ENCODE measurements around the gene ABLIM1. TPM values are rescaled to one million over a fixed set of nuclear protein-coding genes. Genes with fewer than 3 reads are reported as not detected.
A peak's percentile ranks its signal among the peaks of the same experiment; 100 is the strongest.

Gene ABLIM1
- total RNA-seq, 1 experiment from 2014 or later, result 274 TPM

DNA sequence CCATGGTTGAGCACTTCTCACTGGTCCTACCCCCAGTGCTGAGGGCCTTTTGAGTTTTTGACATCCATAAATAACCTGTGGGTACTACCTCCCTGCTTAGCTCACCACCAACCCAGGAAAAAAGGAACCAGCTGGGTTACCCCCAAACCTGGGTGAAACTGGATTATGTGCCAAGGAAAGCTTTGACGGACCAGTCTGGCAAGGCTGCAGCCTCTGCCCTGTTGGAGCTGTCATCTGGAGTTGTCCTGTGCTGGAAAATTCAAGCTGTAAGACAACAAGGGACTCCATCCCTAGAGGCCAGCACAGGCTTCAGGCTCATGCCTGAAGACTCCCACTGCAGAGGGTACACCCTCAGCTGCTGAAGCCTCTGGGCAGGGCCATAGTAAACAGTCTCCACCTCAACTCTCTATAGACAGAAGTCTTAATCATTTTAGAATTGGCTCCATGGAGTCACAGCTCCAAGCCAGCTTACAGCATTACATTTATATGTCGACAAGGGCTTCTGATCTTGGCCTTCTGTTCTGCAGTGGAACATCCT is 138.2 kb downstream of the ABLIM1 start:
- TF ChIP-seq TCF7L2 (IDR thresholded peaks at IDR 0.05; ENCODE audit: low read depth, low read length), result no peak
- TF ChIP-seq, protein P1, sequence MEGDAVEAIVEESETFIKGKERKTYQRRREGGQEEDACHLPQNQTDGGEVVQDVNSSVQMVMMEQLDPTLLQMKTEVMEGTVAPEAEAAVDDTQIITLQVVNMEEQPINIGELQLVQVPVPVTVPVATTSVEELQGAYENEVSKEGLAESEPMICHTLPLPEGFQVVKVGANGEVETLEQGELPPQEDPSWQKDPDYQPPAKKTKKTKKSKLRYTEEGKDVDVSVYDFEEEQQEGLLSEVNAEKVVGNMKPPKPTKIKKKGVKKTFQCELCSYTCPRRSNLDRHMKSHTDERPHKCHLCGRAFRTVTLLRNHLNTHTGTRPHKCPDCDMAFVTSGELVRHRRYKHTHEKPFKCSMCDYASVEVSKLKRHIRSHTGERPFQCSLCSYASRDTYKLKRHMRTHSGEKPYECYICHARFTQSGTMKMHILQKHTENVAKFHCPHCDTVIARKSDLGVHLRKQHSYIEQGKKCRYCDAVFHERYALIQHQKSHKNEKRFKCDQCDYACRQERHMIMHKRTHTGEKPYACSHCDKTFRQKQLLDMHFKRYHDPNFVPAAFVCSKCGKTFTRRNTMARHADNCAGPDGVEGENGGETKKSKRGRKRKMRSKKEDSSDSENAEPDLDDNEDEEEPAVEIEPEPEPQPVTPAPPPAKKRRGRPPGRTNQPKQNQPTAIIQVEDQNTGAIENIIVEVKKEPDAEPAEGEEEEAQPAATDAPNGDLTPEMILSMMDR (IDR thresholded peaks at IDR 0.05), result no peak
- peak; percentile 26; the same call in 1 of the 2 replicates for TF ChIP-seq POLR2AphosphoS5 (IDR thresholded peaks at IDR 0.05; ENCODE audit: low read depth, low read length)
- Histone ChIP-seq H3K4me1 (ENCODE audit: control insufficient read depth, insufficient read depth, low read length) (peaks cover 56% of the 10 kb centered on the region), H3K4me3 (ENCODE audit: low read depth in 2 of 2, low read length in 2 of 2) (no peak overlapping the region), H3K27me3 (ENCODE audit: control insufficient read depth, insufficient read depth, low read length) (no peaks in the 10 kb centered on the region), H3K9me3 (ENCODE audit: control insufficient read depth, insufficient read depth, low read depth, low read length) (no peaks in the 10 kb centered on the region), H3K27ac (ENCODE audit: low read length) (no peak overlapping the region), H3K36me3 (ENCODE audit: control insufficient read depth, insufficient read depth, low read length) (0 out of 2 replicates have a peak, but pooled peaks cover 2% of the 10 kb centered on the region)
- ATAC-seq, result peak; percentile 30
- BruUV-seq (replicated peaks), result no TSS peak
- in situ Hi-C loops (cut with HindIII; ENCODE audit: low pct_unique_long_range_greater_than_20kb, low sequenced_read_pairs), result no loop called here
- no peak for DNase-seq (ENCODE audit: low read depth, low spot score)
- intact Hi-C loops (cut with micrococcal nuclease; ENCODE audit: unreplicated experiment), result no loop called here
- POLR2A ChIA-PET, result no interaction called here
- CTCF ChIA-PET, result no interaction called here

DNA sequence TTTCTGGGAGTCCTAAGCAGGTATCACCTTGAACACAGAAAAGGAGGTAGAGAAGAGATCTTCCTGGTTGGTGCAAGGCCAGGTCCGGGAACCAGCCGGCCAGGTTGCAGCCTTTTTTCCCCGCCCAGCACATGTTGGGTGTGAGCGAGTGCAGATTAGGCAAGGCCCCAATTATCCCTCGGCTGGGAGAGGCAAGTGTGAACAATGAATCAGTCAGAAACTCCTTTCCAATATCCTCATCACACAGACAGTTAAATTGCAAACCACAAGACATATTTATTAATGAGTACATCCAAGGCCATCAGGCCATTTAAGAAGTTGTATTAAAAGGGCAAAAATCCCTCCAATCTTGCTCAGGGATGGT is 138.8 kb downstream of the ABLIM1 start:
- Histone ChIP-seq H3K27ac (ENCODE audit: low read length) (0 out of 2 replicates have a peak overlapping the region, but pooled peaks have one; percentile 34), H3K9me3 (ENCODE audit: control insufficient read depth, insufficient read depth, low read depth, low read length) (no peaks in the 10 kb centered on the region), H3K4me1 (ENCODE audit: control insufficient read depth, insufficient read depth, low read length) (peaks cover 52% of the 10 kb centered on the region), H3K27me3 (ENCODE audit: control insufficient read depth, insufficient read depth, low read length) (no peaks in the 10 kb centered on the region), H3K4me3 (ENCODE audit: low read depth in 2 of 2, low read length in 2 of 2) (no peak overlapping the region), H3K36me3 (ENCODE audit: control insufficient read depth, insufficient read depth, low read length) (0 out of 2 replicates have a peak, but pooled peaks cover 2% of the 10 kb centered on the region)
- TF ChIP-seq, protein P1 (IDR thresholded peaks at IDR 0.05), result no peak
- TF ChIP-seq, protein P2, sequence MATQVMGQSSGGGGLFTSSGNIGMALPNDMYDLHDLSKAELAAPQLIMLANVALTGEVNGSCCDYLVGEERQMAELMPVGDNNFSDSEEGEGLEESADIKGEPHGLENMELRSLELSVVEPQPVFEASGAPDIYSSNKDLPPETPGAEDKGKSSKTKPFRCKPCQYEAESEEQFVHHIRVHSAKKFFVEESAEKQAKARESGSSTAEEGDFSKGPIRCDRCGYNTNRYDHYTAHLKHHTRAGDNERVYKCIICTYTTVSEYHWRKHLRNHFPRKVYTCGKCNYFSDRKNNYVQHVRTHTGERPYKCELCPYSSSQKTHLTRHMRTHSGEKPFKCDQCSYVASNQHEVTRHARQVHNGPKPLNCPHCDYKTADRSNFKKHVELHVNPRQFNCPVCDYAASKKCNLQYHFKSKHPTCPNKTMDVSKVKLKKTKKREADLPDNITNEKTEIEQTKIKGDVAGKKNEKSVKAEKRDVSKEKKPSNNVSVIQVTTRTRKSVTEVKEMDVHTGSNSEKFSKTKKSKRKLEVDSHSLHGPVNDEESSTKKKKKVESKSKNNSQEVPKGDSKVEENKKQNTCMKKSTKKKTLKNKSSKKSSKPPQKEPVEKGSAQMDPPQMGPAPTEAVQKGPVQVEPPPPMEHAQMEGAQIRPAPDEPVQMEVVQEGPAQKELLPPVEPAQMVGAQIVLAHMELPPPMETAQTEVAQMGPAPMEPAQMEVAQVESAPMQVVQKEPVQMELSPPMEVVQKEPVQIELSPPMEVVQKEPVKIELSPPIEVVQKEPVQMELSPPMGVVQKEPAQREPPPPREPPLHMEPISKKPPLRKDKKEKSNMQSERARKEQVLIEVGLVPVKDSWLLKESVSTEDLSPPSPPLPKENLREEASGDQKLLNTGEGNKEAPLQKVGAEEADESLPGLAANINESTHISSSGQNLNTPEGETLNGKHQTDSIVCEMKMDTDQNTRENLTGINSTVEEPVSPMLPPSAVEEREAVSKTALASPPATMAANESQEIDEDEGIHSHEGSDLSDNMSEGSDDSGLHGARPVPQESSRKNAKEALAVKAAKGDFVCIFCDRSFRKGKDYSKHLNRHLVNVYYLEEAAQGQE (IDR thresholded peaks at IDR 0.05; ENCODE audit: insufficient read depth in 1 of 2, low read depth in 2 of 2, low read length in 1 of 2), result no peak
- no peak for TF ChIP-seq TCF7L2 (IDR thresholded peaks at IDR 0.05; ENCODE audit: low read depth, low read length)
- TF ChIP-seq POLR2AphosphoS5 (IDR thresholded peaks at IDR 0.05; ENCODE audit: low read depth, low read length), result no peak
- TF ChIP-seq SIN3A (IDR thresholded peaks at IDR 0.05; ENCODE audit: borderline replicate concordance, insufficient read depth, low read depth, low read length), result no peak
- no TSS peak for BruUV-seq (replicated peaks)
- peak; percentile 33 for DNase-seq (ENCODE audit: low read depth, low spot score)
- ATAC-seq, result peak; percentile 5
- in situ Hi-C loops (cut with HindIII; ENCODE audit: low pct_unique_long_range_greater_than_20kb, low sequenced_read_pairs) (no loop called here), intact Hi-C loops (cut with micrococcal nuclease; ENCODE audit: unreplicated experiment) (no loop called here)
- ChIA-PET CTCF (no interaction called here), POLR2A (interaction anchor here (0.5 to 0.7 kb wide), 3 partner anchors 8 to 360 kb away, joined by 3 to 5 read pairs (median 4); no protein-coding TSS in a partner anchor)

Data from Panc1 (cell line).